H1 (cell line): ENCODE measurements around the gene RPSA. TPM values are rescaled to one million over a fixed set of nuclear protein-coding genes. Genes with fewer than 3 reads are reported as not detected.

ENCODE experiments used
- CTCF ChIA-PET: fragments of 300-600 bp; sonication (Branson Sonifier 250); formaldehyde crosslinking; loops from one replicate; lab custom pipeline; 2021; ENCODE audit not compliant: partially characterized antibody; lab: Charles Lee
- POLR2A ChIA-PET: fragments of 300-600 bp; sonication (Branson Sonifier 250); formaldehyde crosslinking; loops from one replicate; lab custom pipeline; 2021; ENCODE audit warnings: inconsistent platforms; ENCODE audit not compliant: partially characterized antibody; lab: Charles Lee
- DNase-seq, 2 experiments: peaks; one replicate each; pipeline versions ENCODE4 v3.0.0 to v3.0.0-alpha.2; 2010 to 2022; ENCODE audit warnings: low spot score in 2 of 2, low read depth in 1 of 2, mixed read lengths in 1 of 2
- FAIRE-seq: peaks from 2 replicates; lab custom pipeline; 2011; peaks lifted over from hg19 to GRCh38; lab: Jason Lieb, UNC
- H2AFZ ChIP-seq: 2 replicates; pipeline ENCODE4 v1.8.1; 2012; ENCODE audit warnings: low read length, inconsistent platforms
- H2AK5ac ChIP-seq: 2 replicates; pipeline ENCODE4 v1.6.1; 2013; ENCODE audit warnings: low read depth, low read length
- H2BK120ac ChIP-seq: replicated peaks from 2 replicates; pipeline ENCODE3; 2013; ENCODE audit warnings: low read depth, low read length, inconsistent platforms
- H2BK12ac ChIP-seq: 2 replicates; pipeline ENCODE4 v1.6.1; 2013; ENCODE audit warnings: low read depth, low read length
- H2BK15ac ChIP-seq: 2 replicates; pipeline ENCODE4 v1.6.1; 2013; ENCODE audit warnings: low read length
- H2BK20ac ChIP-seq: 2 replicates; pipeline ENCODE4 v1.6.1; 2013; ENCODE audit warnings: low read length
- H2BK5ac ChIP-seq: 2 replicates; pipeline ENCODE4 v1.6.1; 2013; ENCODE audit warnings: low read depth, low read length
- H3K14ac ChIP-seq: 2 replicates; pipeline ENCODE4 v1.6.1; 2013; ENCODE audit warnings: inconsistent platforms; ENCODE audit not compliant: insufficient read length
- H3K18ac ChIP-seq: 2 replicates; pipeline ENCODE4 v1.6.1; 2013; ENCODE audit warnings: low read length; ENCODE audit errors: extremely low read depth
- H3K23ac ChIP-seq: 2 replicates; pipeline ENCODE4 v1.6.1; 2013; ENCODE audit warnings: inconsistent platforms; ENCODE audit not compliant: insufficient read length
- H3K23me2 ChIP-seq: 2 replicates; pipeline ENCODE4 v1.6.1; 2013; ENCODE audit warnings: low read depth, low read length
- H3K27ac ChIP-seq: 2 replicates; pipeline ENCODE4 v1.6.1; 2011; ENCODE audit warnings: low read depth, low read length, inconsistent platforms
- H3K27me3 ChIP-seq, 4 experiments: replicated peaks in 1 of 4; 1 replicate in 1 of 4; 2 replicates in 3 of 4; pipeline versions ENCODE4 v1.6.1 to v1.8.1; 2011 to 2013; ENCODE audit warnings: low read length in 3 of 4, mild to moderate bottlenecking in 3 of 4, inconsistent platforms in 2 of 4, mixed read lengths in 2 of 4, moderate library complexity in 1 of 4; ENCODE audit not compliant: control insufficient read depth in 3 of 4, insufficient read depth in 3 of 4; ENCODE audit errors: extremely low read depth in 1 of 4
- H3K36me3 ChIP-seq, 4 experiments: 2 replicates each; pipeline versions ENCODE4 v1.6.1 to v1.8.1; 2011 to 2013; ENCODE audit warnings: mild to moderate bottlenecking in 4 of 4, low read length in 3 of 4, moderate library complexity in 2 of 4, control low read depth in 1 of 4, inconsistent platforms in 1 of 4; ENCODE audit not compliant: insufficient read depth in 4 of 4, control insufficient read depth in 2 of 4
- H3K4ac ChIP-seq: replicated peaks from 2 replicates; pipeline ENCODE3; 2013; ENCODE audit warnings: low read length, low read depth, mixed read lengths, inconsistent platforms; ENCODE audit not compliant: insufficient read length
- H3K4me1 ChIP-seq, 4 experiments: replicated peaks in 1 of 4; 1 replicate in 1 of 4; 2 replicates in 3 of 4; pipeline versions ENCODE4 v1.6.1 to v1.8.1; 2011 to 2013; ENCODE audit warnings: low read length in 3 of 4, inconsistent platforms in 2 of 4, mixed read lengths in 1 of 4; ENCODE audit not compliant: insufficient read depth in 4 of 4, control insufficient read depth in 3 of 4
- H3K4me2 ChIP-seq, 2 experiments: 2 replicates each; pipeline versions ENCODE4 v1.6.1 to v1.8.1; 2011 to 2013; ENCODE audit warnings: low read depth in 2 of 2, low read length in 2 of 2, control low read depth in 1 of 2, inconsistent platforms in 1 of 2, mild to moderate bottlenecking in 1 of 2; ENCODE audit not compliant: insufficient read depth in 1 of 2
- H3K4me3 ChIP-seq, 4 experiments: fragments of 200-600, 300-600 bp in 1 of 4; sonication (generic), shearing (Covaris generic), sonication (Bioruptor Twin) in 1 of 4; 2 replicates each; pipeline versions ENCODE4 v1.5.1 to v1.8.1; 2011 to 2016; ENCODE audit warnings: low read length in 4 of 4, low read depth in 3 of 4, control low read depth in 2 of 4, inconsistent platforms in 2 of 4, mild to moderate bottlenecking in 2 of 4, mixed read lengths in 1 of 4, moderate library complexity in 1 of 4; ENCODE audit not compliant: insufficient read depth in 2 of 4; ENCODE audit errors: extremely low read depth in 1 of 4
- H3K56ac ChIP-seq: replicated peaks from 2 replicates; pipeline ENCODE3; 2013; ENCODE audit warnings: low read depth, mild to moderate bottlenecking, mixed read lengths, low read length, inconsistent platforms; ENCODE audit not compliant: insufficient read length
- H3K79me1 ChIP-seq: 2 replicates; pipeline ENCODE4 v1.6.1; 2013; ENCODE audit warnings: low read depth, low read length, control low read depth
- H3K79me2 ChIP-seq, 2 experiments: 2 replicates each; pipeline versions ENCODE4 v1.6.1 to v1.8.1; 2012 to 2013; ENCODE audit warnings: low read length in 2 of 2, mild to moderate bottlenecking in 2 of 2, inconsistent platforms in 1 of 2; ENCODE audit not compliant: insufficient read depth in 2 of 2, control insufficient read depth in 1 of 2
- H3K9ac ChIP-seq, 4 experiments: replicated peaks in 1 of 4; 1 replicate in 1 of 4; 2 replicates in 3 of 4; pipeline versions ENCODE4 v1.6.1 to v1.8.1; 2011 to 2013; ENCODE audit warnings: low read depth in 3 of 4, low read length in 3 of 4, control low read depth in 2 of 4, mild to moderate bottlenecking in 2 of 4, moderate library complexity in 2 of 4, inconsistent platforms in 1 of 4; ENCODE audit errors: extremely low read depth in 1 of 4
- H3K9me3 ChIP-seq, 2 experiments: 2 replicates each; pipeline versions ENCODE4 v1.6.1 to v1.8.1; 2012 to 2013; ENCODE audit warnings: mild to moderate bottlenecking in 2 of 2, moderate library complexity in 2 of 2, control low read depth in 1 of 2, inconsistent platforms in 1 of 2, low read depth in 1 of 2, low read length in 1 of 2, mixed read lengths in 1 of 2; ENCODE audit not compliant: insufficient read depth in 2 of 2
- H4K20me1 ChIP-seq, 2 experiments: replicated peaks in 1 of 2; 2 replicates each; pipeline versions ENCODE3 to v1.8.1; 2011 to 2013; ENCODE audit warnings: inconsistent platforms in 2 of 2, low read length in 2 of 2, mild to moderate bottlenecking in 1 of 2; ENCODE audit not compliant: insufficient read depth in 2 of 2, control insufficient read depth in 1 of 2
- H4K5ac ChIP-seq: 2 replicates; pipeline ENCODE4 v1.6.1; 2013; ENCODE audit warnings: low read length, low read depth, mixed read lengths, inconsistent platforms; ENCODE audit not compliant: insufficient read length
- H4K8ac ChIP-seq: 2 replicates; pipeline ENCODE4 v1.8.0; 2013; ENCODE audit warnings: mild to moderate bottlenecking, moderate library complexity, low read length, inconsistent platforms; ENCODE audit not compliant: insufficient read depth; ENCODE audit errors: extremely low read depth
- H4K91ac ChIP-seq: replicated peaks from 2 replicates; pipeline ENCODE3; 2013; ENCODE audit warnings: low read length, mixed read lengths, inconsistent platforms; ENCODE audit not compliant: insufficient read length
- ASH2L ChIP-seq: fragments of 200-600, 300-600 bp; sonication (generic); IDR thresholded peaks from one replicate; pipeline ENCODE4 v1.7.1; 2017; ENCODE audit warnings: low read length
- ATF3 ChIP-seq: IDR thresholded peaks from 2 replicates; pipeline ENCODE4 v1.6.1; 2011; ENCODE audit warnings: low read depth, mild to moderate bottlenecking, low read length; ENCODE audit not compliant: insufficient read depth
- CHD1 ChIP-seq: IDR thresholded peaks from 2 replicates; pipeline ENCODE4 v1.6.1; 2012; ENCODE audit warnings: low read depth, low read length, improper control_type of control experiment
- CHD2 ChIP-seq: IDR thresholded peaks from 2 replicates; pipeline ENCODE4 v1.6.1; 2012; ENCODE audit warnings: low read length, improper control_type of control experiment
- KDM4A ChIP-seq: IDR thresholded peaks from one replicate; pipeline ENCODE4 v1.7.1; 2012; ENCODE audit warnings: low read depth, mild to moderate bottlenecking, moderate library complexity, low read length, inconsistent platforms; ENCODE audit not compliant: severe bottlenecking
- KDM5A ChIP-seq: fragments of 200-600 bp; IDR thresholded peaks from 2 replicates; pipeline ENCODE4 v1.7.1; 2012; ENCODE audit warnings: mild to moderate bottlenecking, low read length, inconsistent platforms, mixed read lengths
- RAD21 ChIP-seq, 2 experiments: IDR thresholded peaks in 1 of 2; conservative IDR thresholded peaks in 1 of 2; 2 replicates each; pipeline ENCODE4 v1.6.1; 2011; ENCODE audit warnings: low read depth in 2 of 2, low read length in 2 of 2, improper control_type of control experiment in 1 of 2, inconsistent platforms in 1 of 2, mild to moderate bottlenecking in 1 of 2, moderate library complexity in 1 of 2
- RBBP5 ChIP-seq: IDR thresholded peaks from 2 replicates; pipeline ENCODE4 v1.7.1; 2012; ENCODE audit warnings: low read depth, mild to moderate bottlenecking, inconsistent platforms, low read length, moderate library complexity, borderline replicate concordance
- RXRA ChIP-seq: IDR thresholded peaks from 2 replicates; pipeline ENCODE4 v1.6.1; 2011; ENCODE audit warnings: low read depth, mild to moderate bottlenecking, low read length, moderate library complexity; ENCODE audit not compliant: insufficient read depth
- SIX5 ChIP-seq: IDR thresholded peaks from 2 replicates; pipeline ENCODE4 v1.6.1; 2011; ENCODE audit warnings: mild to moderate bottlenecking, low read depth, low read length
- SP2 ChIP-seq: IDR thresholded peaks from 2 replicates; pipeline ENCODE4 v1.6.1; 2012; ENCODE audit warnings: mild to moderate bottlenecking, low read length, inconsistent platforms
- TAF7 ChIP-seq: optimal IDR thresholded peaks from 2 replicates; pipeline ENCODE3; 2011; ENCODE audit warnings: low read depth, mild to moderate bottlenecking, inconsistent platforms, low read length, moderate library complexity, borderline replicate concordance
- WGBS, 2 experiments: shearing (Covaris generic) in 1 of 2; methylation state at CpG; one replicate each; pipeline versions ENCODE4 v1.1.6 to v1.1.7; 2013 to 2015; ENCODE audit warnings: low lambda C conversion rate in 2 of 2, mixed read lengths in 2 of 2, inconsistent platforms in 1 of 2, low coverage in 1 of 2, missing lambda C conversion rate in 1 of 2; ENCODE audit not compliant: insufficient replicate concordance in 2 of 2, insufficient coverage in 1 of 2, insufficient read length in 1 of 2; ENCODE audit errors: extremely low coverage in 1 of 2, missing lambda C conversion rate in 1 of 2; 5-methylcytosine and 5-hydroxymethylcytosine counted together
- polyA plus RNA-seq, 7 experiments: library from polyadenylated mRNA; depleted of rRNA in 3 of 7; stranded (reverse) in 5 of 7; unstranded in 2 of 7; fragments of >200 nt in 5 of 7; fragments of 200-250 nt in 2 of 7; gene quantifications; 1 replicate in 5 of 7; 2 replicates in 1 of 7; 4 replicates in 1 of 7; pipeline versions ENCODE4 v1.2.1 to v1.2.3, GENCODE V29; 2011 to 2013; ENCODE audit warnings: missing spikeins in 2 of 7, mixed read lengths in 2 of 7
- total RNA-seq: library from RNA; stranded (reverse); fragmentation: NEBNext Ultra II Directional; extraction: Animal tissue kit (Norgen Biotek cat#: 25700); gene quantifications from 2 replicates; pipeline ENCODE4 v1.2.1, GENCODE V29; 2021

The RPSA gene
- total and polyA plus RNA-seq, 2 of the 8 experiments (the other 6 are each of a cell fraction or from before 2014, with no cell fraction given), result 2,661 to 7,468 TPM

GRCh38 chr3:39388153-39388552 is 18.4 kb upstream of the RPSA start:
- Histone ChIP-seq H3K79me2 (peaks cover 30 to 74% of the 10 kb centered on the region in 2 experiments), H2AFZ (no peak overlapping the region), H2BK20ac (no peak overlapping the region), H2BK120ac (no peak overlapping the region), H2AK5ac (no peak overlapping the region), H4K20me1 (peaks cover 7 to 24% of the 10 kb centered on the region in 2 experiments), H3K14ac (no peak overlapping the region), H4K91ac (no peak overlapping the region), H2BK12ac (no peak overlapping the region), H2BK5ac (no peak overlapping the region), H3K56ac (no peak overlapping the region), H2BK15ac (no peak overlapping the region), H3K36me3 (peaks cover 13 to 42% (median 30%) of the 10 kb centered on the region in 4 experiments), H3K79me1 (peaks cover 22% of the 10 kb centered on the region), H3K27ac (no peak overlapping the region), H3K9ac (no peak overlapping the region), H3K4me2 (no peak overlapping the region), H3K27me3 (no peaks in the 10 kb centered on the region), H3K9me3 (no peaks in the 10 kb centered on the region), H3K18ac (no peak overlapping the region), H3K23me2 (no peaks in the 10 kb centered on the region; the same call in 1 of the 2 replicates), H3K23ac (no peak overlapping the region), H4K8ac (no peak overlapping the region), H4K5ac (no peak overlapping the region), H3K4ac (no peak overlapping the region), H3K4me3 (no peak overlapping the region), H3K4me1 (peaks cover 3 to 6% (median 5%) of the 10 kb centered on the region in 4 experiments; a peak in 6 of 7 replicates)
- FAIRE-seq, result no peak
- 92% methylated on average over 2 of the region's 2 CpGs; no CpG with 5 or more reads in 1 of the 2 experiments for WGBS, 2 experiments
- POLR2A ChIA-PET, result interaction anchor here (1.5 to 33.7 kb wide), 3 partner anchors 10 to 22 kb away, joined by 4 to 771 read pairs (median 19); partner anchors contain the start of gene RPSA
- no peak for DNase-seq
- CTCF ChIA-PET, result interaction anchor here (1.3 kb wide), 1 partner anchor 10 kb away, joined by 3 read pairs; no protein-coding TSS in a partner anchor
- TF ChIP-seq KDM5A (no peak), KDM4A (no peak), CHD1 (no peak), RAD21 (IDR thresholded peaks at IDR 0.05 in 1 of 2, conservative IDR thresholded peaks at IDR 0.05 in 1 of 2; ENCODE audit: low read depth in 2 of 2, low read length in 2 of 2) (no peak), TAF7 (no peak), SP2 (no peak), ASH2L (no peak), CHD2 (no peak), SIX5 (no peak), RBBP5 (no peak), ATF3 (no peak), RXRA (no peak)
